Lower leg skin (tissue), 4 donors: Measurements from ENCODE around the gene SLC16A13. TPM values are rescaled to one million over a fixed set of nuclear protein-coding genes. Genes with fewer than 3 reads are reported as not detected.
"Not testable (repeated sequence)": the region's sequence is repeated elsewhere in the genome, so short reads cannot be mapped to it uniquely, and the experiment has no call there.

ENCODE experiments used
- DNase-seq, 2 donors: peaks; one replicate each; pipeline ENCODE4 v3.0.0-alpha.2; 2019; ENCODE audit warnings: low spot score in 2 of 2
- H3K4me3 ChIP-seq: fragments of 200-600 bp; sonication (generic); 2 replicates; pipeline ENCODE4 v1.5.1; 2017; ENCODE audit warnings: mild to moderate bottlenecking, low read depth; ENCODE audit not compliant: poor library complexity, severe bottlenecking
- POLR2A ChIP-seq, 2 donors: fragments of 450-650 bp; IDR thresholded peaks; one replicate each; pipeline ENCODE4 v1.6.1; 2016 to 2017; ENCODE audit warnings: antibody characterized with exemption in 2 of 2, mild to moderate bottlenecking in 1 of 2, moderate library complexity in 1 of 2
- WGBS, 2 donors: methylation state at CpG; one replicate each; pipeline ENCODE4 v1.1.5; 2018; 5-methylcytosine and 5-hydroxymethylcytosine counted together
- intact Hi-C: fragments of 100-400 bp; cut with DNase I; formaldehyde crosslinking; loops from one replicate; pipeline ENCODE4 v1.15.0; 2023; ENCODE audit warnings: low total_unique reads
- total RNA-seq, 4 donors: library from RNA; depleted of rRNA; stranded (reverse); fragments of >200 nt; gene quantifications; one replicate each; pipeline ENCODE4 v1.1.0, GENCODE V29; 2016
- TF ChIP-seq, protein P1 (sequence below), 3 donors: fragments of 450-650 bp; IDR thresholded peaks; one replicate each; pipeline ENCODE4 v1.5.1; 2016; ENCODE audit warnings: antibody characterized with exemption in 3 of 3, mild to moderate bottlenecking in 3 of 3, moderate library complexity in 2 of 3

The SLC16A13 gene, protein sequence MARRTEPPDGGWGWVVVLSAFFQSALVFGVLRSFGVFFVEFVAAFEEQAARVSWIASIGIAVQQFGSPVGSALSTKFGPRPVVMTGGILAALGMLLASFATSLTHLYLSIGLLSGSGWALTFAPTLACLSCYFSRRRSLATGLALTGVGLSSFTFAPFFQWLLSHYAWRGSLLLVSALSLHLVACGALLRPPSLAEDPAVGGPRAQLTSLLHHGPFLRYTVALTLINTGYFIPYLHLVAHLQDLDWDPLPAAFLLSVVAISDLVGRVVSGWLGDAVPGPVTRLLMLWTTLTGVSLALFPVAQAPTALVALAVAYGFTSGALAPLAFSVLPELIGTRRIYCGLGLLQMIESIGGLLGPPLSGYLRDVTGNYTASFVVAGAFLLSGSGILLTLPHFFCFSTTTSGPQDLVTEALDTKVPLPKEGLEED
- 1 to 10 TPM; 1.0 to 5.2 (median 2.6) TPM for total RNA-seq

GRCh38 chr17:7035591-7036368 lies at the start of gene SLC16A13:
SLC16A13 (plus strand) TSS chr17:7036015; CDS start chr17:7036383, 368 bp downstream.
- DNase-seq, result peak; percentile 97 to 99
- H3K4me3 ChIP-seq, result peak within 1 kb of the TSS; percentile 47
- intact Hi-C loops, result no loop called here
- TF ChIP-seq, protein P1, sequence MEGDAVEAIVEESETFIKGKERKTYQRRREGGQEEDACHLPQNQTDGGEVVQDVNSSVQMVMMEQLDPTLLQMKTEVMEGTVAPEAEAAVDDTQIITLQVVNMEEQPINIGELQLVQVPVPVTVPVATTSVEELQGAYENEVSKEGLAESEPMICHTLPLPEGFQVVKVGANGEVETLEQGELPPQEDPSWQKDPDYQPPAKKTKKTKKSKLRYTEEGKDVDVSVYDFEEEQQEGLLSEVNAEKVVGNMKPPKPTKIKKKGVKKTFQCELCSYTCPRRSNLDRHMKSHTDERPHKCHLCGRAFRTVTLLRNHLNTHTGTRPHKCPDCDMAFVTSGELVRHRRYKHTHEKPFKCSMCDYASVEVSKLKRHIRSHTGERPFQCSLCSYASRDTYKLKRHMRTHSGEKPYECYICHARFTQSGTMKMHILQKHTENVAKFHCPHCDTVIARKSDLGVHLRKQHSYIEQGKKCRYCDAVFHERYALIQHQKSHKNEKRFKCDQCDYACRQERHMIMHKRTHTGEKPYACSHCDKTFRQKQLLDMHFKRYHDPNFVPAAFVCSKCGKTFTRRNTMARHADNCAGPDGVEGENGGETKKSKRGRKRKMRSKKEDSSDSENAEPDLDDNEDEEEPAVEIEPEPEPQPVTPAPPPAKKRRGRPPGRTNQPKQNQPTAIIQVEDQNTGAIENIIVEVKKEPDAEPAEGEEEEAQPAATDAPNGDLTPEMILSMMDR (IDR thresholded peaks at IDR 0.05), result no peak
- no peak for TF ChIP-seq POLR2A (IDR thresholded peaks at IDR 0.05)
- WGBS, 2 donors, result 1% methylated on average over 34 to 43 of the region's 52 CpGs

DNA sequence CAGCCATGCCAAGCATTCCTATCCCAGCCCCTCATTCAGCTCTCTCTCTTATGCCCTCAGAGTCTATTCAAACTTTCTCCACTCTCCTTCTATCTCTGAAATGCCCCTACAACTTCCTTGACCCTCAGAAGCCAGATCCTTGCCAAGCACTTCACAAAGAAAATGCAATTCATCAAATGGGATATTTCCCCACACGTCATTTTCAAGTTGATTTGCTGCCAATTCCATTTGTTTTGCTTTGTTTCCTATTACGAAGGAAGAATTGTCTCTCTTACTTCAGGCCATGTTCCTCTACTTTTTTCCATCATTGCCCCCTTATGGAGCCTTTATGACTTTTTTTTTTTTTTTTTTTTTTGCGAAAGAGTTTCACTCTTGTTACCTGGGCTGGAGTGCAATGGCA lies 49.1 kb upstream of the SLC16A13 start:
- WGBS, 2 donors, result 59 to 64% methylated on average over 3 of the region's 3 CpGs
- intact Hi-C loops, result no loop called here

DNA sequence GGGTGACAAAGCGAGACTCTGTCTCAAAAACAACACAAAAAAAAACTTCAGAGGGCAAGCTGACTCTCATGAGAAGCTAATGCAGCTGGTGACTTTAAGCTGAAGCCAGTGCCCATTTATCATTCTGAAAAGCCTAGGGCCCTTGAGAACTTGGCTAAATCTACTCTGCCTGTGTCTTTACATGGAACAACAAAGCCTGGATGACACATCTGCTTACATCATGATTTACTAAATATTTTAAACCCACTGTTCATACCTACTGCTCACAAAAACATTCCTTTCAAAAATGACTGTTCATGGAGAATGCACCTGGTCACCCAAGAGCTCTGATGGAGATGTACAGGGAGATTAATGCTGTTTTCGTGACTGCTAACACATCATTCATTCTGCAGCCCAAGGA lies 46.0 kb upstream of the SLC16A13 start:
- TF ChIP-seq, protein P1 (IDR thresholded peaks at IDR 0.05), result no peak
- TF ChIP-seq POLR2A (IDR thresholded peaks at IDR 0.05), result no peak
- DNase-seq, result no peak
- WGBS, 2 donors, result 91 to 97% methylated on average over 2 of the region's 2 CpGs
- intact Hi-C loops, result no loop called here
- no peak overlapping the region for H3K4me3 ChIP-seq

More for the DNA sequence above, 49.1 kb upstream of the SLC16A13 start:
- TF ChIP-seq, protein P1 (IDR thresholded peaks at IDR 0.05), result no peak
- no peak for TF ChIP-seq POLR2A (IDR thresholded peaks at IDR 0.05)
- no peak overlapping the region for H3K4me3 ChIP-seq
- no peak for DNase-seq

DNA sequence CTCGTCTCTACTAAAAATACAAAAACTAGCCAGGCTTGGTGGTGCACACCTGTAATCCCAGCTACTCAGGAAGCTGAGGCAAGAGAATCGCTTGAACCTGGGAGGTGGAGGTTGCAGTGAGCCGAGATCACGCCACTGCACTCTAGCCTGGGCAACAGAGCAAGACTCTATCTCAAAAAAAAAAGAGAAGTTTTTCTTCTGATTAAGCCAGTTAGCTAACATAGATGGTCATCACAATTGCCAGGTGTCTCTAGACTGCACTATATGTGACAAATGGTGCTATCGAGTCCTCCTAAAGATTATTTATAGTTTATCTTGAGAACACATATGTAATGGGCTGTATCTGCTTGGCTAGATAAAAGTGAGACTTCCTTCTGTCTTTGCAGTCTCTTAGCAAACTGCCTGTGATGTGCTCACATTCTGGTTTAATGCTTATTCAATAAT lies 42.2 kb upstream of the SLC16A13 start:
- peak in 1 of 2 donors; percentile 32 for DNase-seq
- intact Hi-C loops, H3K4me3 ChIP-seq: not testable (repeated sequence)
- 87 to 88% methylated on average over 5 of the region's 5 CpGs for WGBS, 2 donors

DNA sequence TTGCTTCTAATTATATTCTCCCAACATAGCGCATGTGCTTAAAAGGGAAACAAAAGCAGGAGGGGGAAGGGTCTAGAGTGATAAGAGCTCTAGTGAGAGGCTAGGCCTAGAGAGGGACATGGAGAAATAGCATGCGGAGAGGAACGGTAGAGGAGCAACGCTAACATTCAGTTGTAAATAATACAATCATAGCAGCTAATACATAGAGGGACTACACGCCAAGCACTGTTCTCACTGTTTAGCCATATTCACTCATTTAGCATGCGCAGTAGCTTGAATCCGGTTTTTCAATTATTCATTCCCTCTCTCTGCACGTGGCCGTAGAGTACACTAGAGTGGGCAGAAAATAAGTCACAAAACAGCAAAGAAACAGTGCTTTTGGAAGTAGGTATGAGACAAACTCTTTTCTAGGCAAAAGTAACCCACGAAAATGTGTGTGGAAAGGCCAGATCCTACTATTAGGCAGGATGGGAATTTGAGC lies 41.7 kb upstream of the SLC16A13 start:
- intact Hi-C loops, result no loop called here
- DNase-seq, result no peak
- no peak overlapping the region for H3K4me3 ChIP-seq
- WGBS, 2 donors, result 88 to 89% methylated on average over 10 of the region's 10 CpGs
- TF ChIP-seq, protein P1 (IDR thresholded peaks at IDR 0.05), result no peak
- TF ChIP-seq POLR2A (IDR thresholded peaks at IDR 0.05), result no peak
